NCI-H2227 treated with DMSO at 0.1 percent for 48 hours (cell line): Measurements from ENCODE around the gene MRPS18A.

Experiments
- DNase-seq: peaks from one replicate; lab custom pipeline; 2025; lab: John Stamatoyannopoulos, UW

The MRPS18A gene

GRCh38 chr6:43698584-43699349, 11.2 kb upstream of the MRPS18A start:
- DNase-seq: no peak

- no peak for DNase-seq
Observed at GRCh38 chr6:43697421-43697820, 9.8 kb upstream of the MRPS18A start.

GRCh38 chr6:43695967-43696291, 8.3 kb upstream of the MRPS18A start:
- DNase-seq: no peak

GRCh38 chr6:43695215-43695966, 7.8 kb upstream of the MRPS18A start:
- no peak for DNase-seq

GRCh38 chr6:43689421-43689820, 1.8 kb upstream of the MRPS18A start:
- no peak for DNase-seq

- DNase-seq: no peak
Observed at GRCh38 chr6:43687079-43687436, 533 bp downstream of the MRPS18A start.

- DNase-seq: no peak
Observed at GRCh38 chr6:43683708-43684455, 3.7 kb downstream of the MRPS18A start.

- DNase-seq: no peak
Observed at GRCh38 chr6:43682724-43683429, 4.7 kb downstream of the MRPS18A start.

- DNase-seq: no peak
Observed at GRCh38 chr6:43681303-43681702, 6.3 kb downstream of the MRPS18A start.

- DNase-seq: no peak
Observed at GRCh38 chr6:43680308-43681200, 7.0 kb downstream of the MRPS18A start.

- DNase-seq: no peak
Observed at GRCh38 chr6:43679057-43679456, 8.5 kb downstream of the MRPS18A start.

- no peak for DNase-seq
Observed at GRCh38 chr6:43678341-43678740, 9.2 kb downstream of the MRPS18A start.

GRCh38 chr6:43677759-43678158, 9.8 kb downstream of the MRPS18A start:
- DNase-seq: no peak

- no peak for DNase-seq
Observed at GRCh38 chr6:43676962-43677606, 10.5 kb downstream of the MRPS18A start.

GRCh38 chr6:43674921-43675320, 12.7 kb downstream of the MRPS18A start:
- no peak for DNase-seq

GRCh38 chr6:43674291-43674690, 13.3 kb downstream of the MRPS18A start:
- no peak for DNase-seq

GRCh38 chr6:43673444-43674084, 14.0 kb downstream of the MRPS18A start:
- no peak for DNase-seq

GRCh38 chr6:43671801-43672690, 15.5 kb downstream of the MRPS18A start:
- DNase-seq: no peak
